ENCODE measurements around the gene VPREB1.
A peak's percentile ranks its signal among the peaks of the same experiment; 100 is the strongest.

Gene VPREB1

GRCh38 chr22:22228921-22229320 lies 15.7 kb upstream of the VPREB1 start:
- no peak overlapping the region for H3K4me3 ChIP-seq (ENCODE audit: low read depth, low read length)
- TF ChIP-seq CTCF (IDR thresholded peaks at IDR 0.05; ENCODE audit: borderline replicate concordance, insufficient read depth, low read depth, low read length), result no peak

- H3K4me3 ChIP-seq (ENCODE audit: low read depth, low read length), result no peak overlapping the region
- no peak for TF ChIP-seq CTCF (IDR thresholded peaks at IDR 0.05; ENCODE audit: borderline replicate concordance, insufficient read depth, low read depth, low read length)
These were observed 14.7 kb upstream of the VPREB1 start for GRCh38 chr22:22229683-22230420.

GRCh38 chr22:22230438-22230837 lies 14.1 kb upstream of the VPREB1 start:
- no peak for TF ChIP-seq CTCF (IDR thresholded peaks at IDR 0.05; ENCODE audit: borderline replicate concordance, insufficient read depth, low read depth, low read length)
- no peak overlapping the region for H3K4me3 ChIP-seq (ENCODE audit: low read depth, low read length)

- no peak overlapping the region for H3K4me3 ChIP-seq (ENCODE audit: low read depth, low read length)
- TF ChIP-seq CTCF (IDR thresholded peaks at IDR 0.05; ENCODE audit: borderline replicate concordance, insufficient read depth, low read depth, low read length), result no peak
These were observed 11.5 kb upstream of the VPREB1 start for GRCh38 chr22:22233081-22233480.

- peak; percentile 82 for TF ChIP-seq CTCF (IDR thresholded peaks at IDR 0.05; ENCODE audit: borderline replicate concordance, insufficient read depth, low read depth, low read length)
These were observed 9.0 kb upstream of the VPREB1 start for GRCh38 chr22:22235558-22235957.

GRCh38 chr22:22237521-22237920 lies 7.1 kb upstream of the VPREB1 start:
- TF ChIP-seq CTCF (IDR thresholded peaks at IDR 0.05; ENCODE audit: borderline replicate concordance, insufficient read depth, low read depth, low read length), result no peak
- no peak overlapping the region for H3K4me3 ChIP-seq (ENCODE audit: low read depth, low read length)

More at GRCh38 chr22:22235558-22235957, 9.0 kb upstream of the VPREB1 start:
- no peak overlapping the region for H3K4me3 ChIP-seq (ENCODE audit: low read depth, low read length)

- no peak for TF ChIP-seq CTCF (IDR thresholded peaks at IDR 0.05; ENCODE audit: borderline replicate concordance, insufficient read depth, low read depth, low read length)
- no peak overlapping the region for H3K4me3 ChIP-seq (ENCODE audit: low read depth, low read length)
These were observed 5.2 kb upstream of the VPREB1 start for GRCh38 chr22:22239311-22239939.

All from GM12875 (cell line).